ENCODE results near the gene ATP7B.

Gene ATP7B

GRCh38 chr13:51892657-51893056 lies 118.6 kb downstream of the ATP7B start:
- TF ChIP-seq GABPA (IDR thresholded peaks at IDR 0.05; ENCODE audit: low read depth) = no peak
- TF ChIP-seq POLR2AphosphoS5 (IDR thresholded peaks at IDR 0.05; ENCODE audit: low read depth) = no peak
- TF ChIP-seq, protein P1, sequence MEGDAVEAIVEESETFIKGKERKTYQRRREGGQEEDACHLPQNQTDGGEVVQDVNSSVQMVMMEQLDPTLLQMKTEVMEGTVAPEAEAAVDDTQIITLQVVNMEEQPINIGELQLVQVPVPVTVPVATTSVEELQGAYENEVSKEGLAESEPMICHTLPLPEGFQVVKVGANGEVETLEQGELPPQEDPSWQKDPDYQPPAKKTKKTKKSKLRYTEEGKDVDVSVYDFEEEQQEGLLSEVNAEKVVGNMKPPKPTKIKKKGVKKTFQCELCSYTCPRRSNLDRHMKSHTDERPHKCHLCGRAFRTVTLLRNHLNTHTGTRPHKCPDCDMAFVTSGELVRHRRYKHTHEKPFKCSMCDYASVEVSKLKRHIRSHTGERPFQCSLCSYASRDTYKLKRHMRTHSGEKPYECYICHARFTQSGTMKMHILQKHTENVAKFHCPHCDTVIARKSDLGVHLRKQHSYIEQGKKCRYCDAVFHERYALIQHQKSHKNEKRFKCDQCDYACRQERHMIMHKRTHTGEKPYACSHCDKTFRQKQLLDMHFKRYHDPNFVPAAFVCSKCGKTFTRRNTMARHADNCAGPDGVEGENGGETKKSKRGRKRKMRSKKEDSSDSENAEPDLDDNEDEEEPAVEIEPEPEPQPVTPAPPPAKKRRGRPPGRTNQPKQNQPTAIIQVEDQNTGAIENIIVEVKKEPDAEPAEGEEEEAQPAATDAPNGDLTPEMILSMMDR (IDR thresholded peaks at IDR 0.05; ENCODE audit: insufficient read depth, low read length) = no peak
- no peak for TF ChIP-seq SPI1 (IDR thresholded peaks at IDR 0.05; ENCODE audit: borderline replicate concordance, low read depth)
- no peak for TF ChIP-seq REST (IDR thresholded peaks at IDR 0.05; ENCODE audit: insufficient replicate concordance, low read depth)
- DNase-seq (ENCODE audit: low read depth in 1 of 2, low spot score in 1 of 2) = no peak
- Histone ChIP-seq H3K27me3 (ENCODE audit: insufficient read depth, poor library complexity, severe bottlenecking) (no peaks in the 10 kb centered on the region), H3K4me3 (replicated peaks; ENCODE audit: insufficient read depth, low read length) (no peak overlapping the region), H3K27ac (replicated peaks) (no peak overlapping the region)

DNA sequence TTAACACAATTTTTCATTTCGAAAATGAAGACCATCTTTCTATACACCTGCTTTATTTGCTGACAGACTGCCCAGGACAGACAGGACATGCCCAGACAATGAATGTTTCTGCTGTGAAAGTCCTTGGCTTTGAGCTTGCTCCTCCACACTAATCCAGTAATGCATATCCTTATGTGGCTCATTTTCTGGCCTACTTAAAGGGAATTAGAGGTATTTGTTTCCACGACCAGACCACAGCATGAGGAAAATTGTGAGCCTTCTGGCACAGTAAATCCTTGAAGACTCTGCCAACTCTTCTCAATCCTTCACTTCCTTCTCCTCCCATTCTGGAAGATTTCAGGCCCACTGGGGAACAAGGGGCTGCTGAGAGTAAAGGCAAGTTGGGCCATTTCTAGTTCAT lies 123.8 kb downstream of the ATP7B start:
- no peaks in the 10 kb centered on the region for H3K27me3 ChIP-seq (ENCODE audit: insufficient read depth, poor library complexity, severe bottlenecking)
- DNase-seq (ENCODE audit: low read depth in 1 of 2, low spot score in 1 of 2) = no peak
- TF ChIP-seq POLR2AphosphoS5 (IDR thresholded peaks at IDR 0.05; ENCODE audit: low read depth) (no peak), SPI1 (IDR thresholded peaks at IDR 0.05; ENCODE audit: borderline replicate concordance, low read depth) (no peak), REST (IDR thresholded peaks at IDR 0.05; ENCODE audit: insufficient replicate concordance, low read depth) (no peak), GABPA (IDR thresholded peaks at IDR 0.05; ENCODE audit: low read depth) (no peak)
- TF ChIP-seq, protein P1 (IDR thresholded peaks at IDR 0.05; ENCODE audit: insufficient read depth, low read length) = no peak
- no peak overlapping the region for H3K4me3 ChIP-seq (replicated peaks; ENCODE audit: insufficient read depth, low read length)
- H3K27ac ChIP-seq (replicated peaks) = no peak overlapping the region

DNA sequence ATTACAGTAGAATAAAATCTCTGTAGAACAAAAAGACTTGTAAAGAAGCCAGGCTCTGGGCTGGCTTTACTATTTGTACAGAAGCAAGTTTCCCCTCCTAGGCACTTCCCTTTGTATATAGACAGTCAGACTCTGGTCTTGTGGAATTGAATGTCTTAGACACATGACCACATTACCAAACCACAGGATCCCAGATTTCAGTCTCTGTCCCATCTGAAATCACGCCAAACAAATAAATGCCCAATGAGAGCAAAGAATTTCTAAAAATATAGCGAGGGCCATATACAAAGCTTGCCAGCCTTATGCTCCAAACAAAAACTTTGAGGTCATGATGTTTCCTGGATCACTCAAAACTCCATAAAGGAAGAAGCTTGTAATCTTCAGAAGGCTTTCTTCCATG lies 125.6 kb downstream of the ATP7B start:
- H3K27ac ChIP-seq (replicated peaks) = no peak overlapping the region
- no peak overlapping the region for H3K4me3 ChIP-seq (replicated peaks; ENCODE audit: insufficient read depth, low read length)
- no peaks in the 10 kb centered on the region for H3K27me3 ChIP-seq (ENCODE audit: insufficient read depth, poor library complexity, severe bottlenecking)
- TF ChIP-seq POLR2AphosphoS5 (IDR thresholded peaks at IDR 0.05; ENCODE audit: low read depth) = no peak
- TF ChIP-seq, protein P1 (IDR thresholded peaks at IDR 0.05; ENCODE audit: insufficient read depth, low read length) = no peak
- DNase-seq (ENCODE audit: low read depth in 1 of 2, low spot score in 1 of 2) = no peak

- TF ChIP-seq POLR2AphosphoS5 (IDR thresholded peaks at IDR 0.05; ENCODE audit: low read depth) = no peak
- no peak for TF ChIP-seq REST (IDR thresholded peaks at IDR 0.05; ENCODE audit: insufficient replicate concordance, low read depth)
- TF ChIP-seq, protein P1 (IDR thresholded peaks at IDR 0.05; ENCODE audit: insufficient read depth, low read length) = no peak
- TF ChIP-seq SPI1 (IDR thresholded peaks at IDR 0.05; ENCODE audit: borderline replicate concordance, low read depth) = no peak
- TF ChIP-seq GABPA (IDR thresholded peaks at IDR 0.05; ENCODE audit: low read depth) = no peak
- no peak overlapping the region for H3K4me3 ChIP-seq (replicated peaks; ENCODE audit: insufficient read depth, low read length)
- no peaks in the 10 kb centered on the region for H3K27me3 ChIP-seq (ENCODE audit: insufficient read depth, poor library complexity, severe bottlenecking)
- H3K27ac ChIP-seq (replicated peaks) = no peak overlapping the region
- no peak for DNase-seq (ENCODE audit: low read depth in 1 of 2, low spot score in 1 of 2)
Observed at GRCh38 chr13:51883226-51883600, 128.0 kb downstream of the ATP7B start.
